KMS-11 (cell line): ENCODE measurements around the gene MAPK14.

Experiments
- H2AFZ ChIP-seq: fragments of 200-600 bp; sonication (generic); 2 replicates; pipeline ENCODE4 v1.6.1; 2016; ENCODE audit warnings: antibody characterized with exemption, mixed run types, low read depth
- H3K27ac ChIP-seq: fragments of 200-600 bp; sonication (generic); 2 replicates; pipeline ENCODE4 v1.6.1; 2016; ENCODE audit warnings: mild to moderate bottlenecking, mixed run types
- H3K27me3 ChIP-seq: fragments of 200-600 bp; sonication (generic); 2 replicates; pipeline ENCODE4 v1.6.1; 2017; ENCODE audit warnings: mild to moderate bottlenecking, low read depth, mixed run types, moderate library complexity; ENCODE audit not compliant: insufficient read depth
- H3K36me3 ChIP-seq: fragments of 200-600 bp; sonication (generic); 2 replicates; pipeline ENCODE4 v1.6.1; 2017; ENCODE audit warnings: mild to moderate bottlenecking, mixed run types; ENCODE audit not compliant: insufficient read depth
- H3K4me1 ChIP-seq: fragments of 200-600 bp; sonication (generic); 2 replicates; pipeline ENCODE4 v1.6.1; 2016; ENCODE audit warnings: mild to moderate bottlenecking, low read depth, mixed run types; ENCODE audit not compliant: poor library complexity, severe bottlenecking
- H3K4me2 ChIP-seq: fragments of 200-600 bp; sonication (generic); 2 replicates; pipeline ENCODE4 v1.7.0; 2016; ENCODE audit warnings: mild to moderate bottlenecking, mixed run types
- H3K4me3 ChIP-seq: fragments of 200-600 bp; sonication (generic); IDR thresholded peaks from 2 replicates; pipeline ENCODE4 v1.6.1; 2017; ENCODE audit warnings: low read depth, low read length, mixed read lengths; ENCODE audit not compliant: insufficient read depth
- H3K79me2 ChIP-seq: fragments of 200-600 bp; sonication (generic); 2 replicates; pipeline ENCODE4 v1.6.1; 2016; ENCODE audit warnings: low read depth, mixed run types; ENCODE audit not compliant: insufficient read depth
- H3K9ac ChIP-seq: fragments of 200-600 bp; sonication (generic); 2 replicates; pipeline ENCODE4 v1.6.1; 2016; ENCODE audit warnings: mild to moderate bottlenecking, mixed run types
- H4K20me1 ChIP-seq: fragments of 200-600 bp; sonication (generic); 2 replicates; pipeline ENCODE4 v1.6.1; 2016; ENCODE audit warnings: mild to moderate bottlenecking, mixed run types; ENCODE audit not compliant: insufficient read depth
- CTCF ChIP-seq: fragments of 200-600 bp; sonication (generic); conservative IDR thresholded peaks from 2 replicates; pipeline ENCODE4 v1.6.1; 2017; ENCODE audit warnings: low read depth, mild to moderate bottlenecking, antibody characterized with exemption, low read length, moderate library complexity, mixed read lengths

The MAPK14 gene

GRCh38 chr6:36101691-36102090, 74.1 kb downstream of the MAPK14 start:
- Histone ChIP-seq H3K9ac (no peak overlapping the region), H3K79me2 (no peaks in the 10 kb centered on the region), H3K36me3 (no peaks in the 10 kb centered on the region), H2AFZ (no peak overlapping the region), H3K4me3 (no peak overlapping the region), H3K4me2 (no peak overlapping the region), H3K27me3 (no peaks in the 10 kb centered on the region), H3K27ac (no peak overlapping the region), H4K20me1 (no peaks in the 10 kb centered on the region), H3K4me1 (no peaks in the 10 kb centered on the region)
- TF ChIP-seq CTCF = no peak

DNA sequence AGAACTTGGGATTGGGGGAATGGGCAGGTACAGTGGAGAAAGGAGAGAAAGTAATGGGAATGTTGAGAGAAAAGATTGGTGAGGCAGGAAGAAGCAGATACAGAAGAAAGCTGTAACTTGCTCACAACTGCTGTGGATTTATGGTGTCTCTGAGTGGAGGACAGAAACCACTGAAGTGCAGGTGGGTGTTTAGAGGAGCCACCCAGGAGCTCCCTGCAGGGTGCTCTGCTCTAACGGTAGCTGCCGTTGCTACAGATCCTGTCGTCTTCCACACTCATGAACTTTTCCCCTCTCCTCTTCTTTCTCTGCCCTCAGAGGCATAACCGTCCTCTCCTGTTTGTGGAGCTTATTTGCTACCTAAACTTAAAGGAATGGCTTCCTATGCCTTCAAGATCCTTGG, 75.2 kb downstream of the MAPK14 start:
- Histone ChIP-seq H4K20me1 (no peaks in the 10 kb centered on the region), H3K9ac (no peak overlapping the region), H3K4me1 (no peaks in the 10 kb centered on the region), H2AFZ (no peak overlapping the region), H3K36me3 (no peaks in the 10 kb centered on the region), H3K4me2 (no peak overlapping the region), H3K27ac (no peak overlapping the region), H3K79me2 (no peaks in the 10 kb centered on the region), H3K4me3 (no peak overlapping the region), H3K27me3 (no peaks in the 10 kb centered on the region)
- TF ChIP-seq CTCF = no peak

DNA sequence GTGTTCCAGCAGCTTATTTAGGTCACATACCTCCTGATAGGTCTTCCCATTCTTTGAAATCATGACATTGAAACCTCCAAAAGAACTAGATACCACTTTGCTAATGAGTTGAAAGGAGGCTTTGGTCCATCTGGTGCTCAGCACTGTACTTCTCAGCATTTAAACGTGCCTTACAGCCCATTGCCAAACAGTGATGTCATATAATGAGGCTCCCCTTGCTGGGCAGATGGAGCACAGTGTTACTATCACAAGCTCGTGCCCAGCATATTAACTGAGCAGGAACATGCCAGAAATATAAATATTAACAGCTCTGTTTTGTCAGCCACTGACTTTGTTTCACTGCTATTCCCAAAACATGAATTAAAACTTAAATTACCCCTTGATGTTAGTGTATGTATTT, 77.2 kb downstream of the MAPK14 start:
- Histone ChIP-seq H2AFZ (no peak overlapping the region), H3K9ac (no peak overlapping the region), H3K79me2 (no peaks in the 10 kb centered on the region), H3K27ac (no peak overlapping the region), H3K4me1 (no peaks in the 10 kb centered on the region), H3K27me3 (no peaks in the 10 kb centered on the region), H4K20me1 (no peaks in the 10 kb centered on the region), H3K4me2 (no peak overlapping the region), H3K4me3 (no peak overlapping the region), H3K36me3 (no peaks in the 10 kb centered on the region)
- TF ChIP-seq CTCF = no peak

DNA sequence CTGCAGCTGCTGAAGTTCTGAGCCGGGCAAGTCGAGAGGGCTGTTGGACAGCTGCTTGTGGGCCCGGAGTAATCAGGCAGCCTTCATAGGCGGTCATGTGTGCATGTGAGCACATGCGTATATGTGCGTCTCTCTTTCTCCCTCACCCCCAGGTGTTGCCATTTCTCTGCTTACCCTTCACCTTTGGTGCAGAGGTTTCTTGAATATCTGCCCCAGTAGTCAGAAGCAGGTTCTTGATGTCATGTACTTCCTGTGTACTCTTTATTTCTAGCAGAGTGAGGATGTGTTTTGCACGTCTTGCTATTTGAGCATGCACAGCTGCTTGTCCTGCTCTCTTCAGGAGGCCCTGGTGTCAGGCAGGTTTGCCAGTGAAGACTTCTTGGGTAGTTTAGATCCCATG, 81.5 kb downstream of the MAPK14 start:
- TF ChIP-seq CTCF = no peak
- Histone ChIP-seq H3K27ac (no peak overlapping the region), H3K27me3 (no peaks in the 10 kb centered on the region), H3K36me3 (no peaks in the 10 kb centered on the region), H4K20me1 (no peaks in the 10 kb centered on the region), H3K9ac (no peak overlapping the region), H2AFZ (no peak overlapping the region), H3K4me2 (no peak overlapping the region), H3K4me1 (peaks cover 20% of the 10 kb centered on the region), H3K79me2 (no peaks in the 10 kb centered on the region), H3K4me3 (no peak overlapping the region)

DNA sequence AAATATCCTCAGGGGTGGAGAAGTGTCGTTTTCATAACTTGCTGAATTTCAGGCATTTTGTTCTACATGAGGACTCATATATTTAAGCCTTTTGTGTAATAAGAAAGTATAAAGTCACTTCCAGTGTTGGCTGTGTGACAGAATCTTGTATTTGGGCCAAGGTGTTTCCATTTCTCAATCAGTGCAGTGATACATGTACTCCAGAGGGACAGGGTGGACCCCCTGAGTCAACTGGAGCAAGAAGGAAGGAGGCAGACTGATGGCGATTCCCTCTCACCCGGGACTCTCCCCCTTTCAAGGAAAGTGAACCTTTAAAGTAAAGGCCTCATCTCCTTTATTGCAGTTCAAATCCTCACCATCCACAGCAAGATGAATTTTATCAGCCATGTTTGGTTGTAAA, 82.4 kb downstream of the MAPK14 start:
- Histone ChIP-seq H3K4me2 (no peak overlapping the region), H2AFZ (no peak overlapping the region), H3K9ac (no peak overlapping the region), H3K36me3 (no peaks in the 10 kb centered on the region), H3K27me3 (no peaks in the 10 kb centered on the region), H3K27ac (no peak overlapping the region), H3K79me2 (no peaks in the 10 kb centered on the region), H3K4me1 (peaks cover 30% of the 10 kb centered on the region), H4K20me1 (no peaks in the 10 kb centered on the region), H3K4me3 (no peak overlapping the region)
- TF ChIP-seq CTCF = no peak
